ENCODE measurements around the gene USP1.

- no peak for TF ChIP-seq EZH2phosphoT487 (IDR thresholded peaks at IDR 0.05; ENCODE audit: borderline replicate concordance, low read depth, low read length)
- TF ChIP-seq, protein P1, sequence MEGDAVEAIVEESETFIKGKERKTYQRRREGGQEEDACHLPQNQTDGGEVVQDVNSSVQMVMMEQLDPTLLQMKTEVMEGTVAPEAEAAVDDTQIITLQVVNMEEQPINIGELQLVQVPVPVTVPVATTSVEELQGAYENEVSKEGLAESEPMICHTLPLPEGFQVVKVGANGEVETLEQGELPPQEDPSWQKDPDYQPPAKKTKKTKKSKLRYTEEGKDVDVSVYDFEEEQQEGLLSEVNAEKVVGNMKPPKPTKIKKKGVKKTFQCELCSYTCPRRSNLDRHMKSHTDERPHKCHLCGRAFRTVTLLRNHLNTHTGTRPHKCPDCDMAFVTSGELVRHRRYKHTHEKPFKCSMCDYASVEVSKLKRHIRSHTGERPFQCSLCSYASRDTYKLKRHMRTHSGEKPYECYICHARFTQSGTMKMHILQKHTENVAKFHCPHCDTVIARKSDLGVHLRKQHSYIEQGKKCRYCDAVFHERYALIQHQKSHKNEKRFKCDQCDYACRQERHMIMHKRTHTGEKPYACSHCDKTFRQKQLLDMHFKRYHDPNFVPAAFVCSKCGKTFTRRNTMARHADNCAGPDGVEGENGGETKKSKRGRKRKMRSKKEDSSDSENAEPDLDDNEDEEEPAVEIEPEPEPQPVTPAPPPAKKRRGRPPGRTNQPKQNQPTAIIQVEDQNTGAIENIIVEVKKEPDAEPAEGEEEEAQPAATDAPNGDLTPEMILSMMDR (conservative IDR thresholded peaks at IDR 0.05; ENCODE audit: low read length) = no peak
Observed at GRCh38 chr1:62423580-62424242, 13.1 kb upstream of the USP1 start.
